Epithelial cell of esophagus (primary cell): Measurements from ENCODE around the gene NLRP6.
A peak's percentile ranks its signal among the peaks of the same experiment; 100 is the strongest.
"Not testable (repeated sequence)": the region's sequence is repeated elsewhere in the genome, so short reads cannot be mapped to it uniquely, and the experiment has no call there.

Experiments
- DNase-seq: peaks from one replicate; pipeline ENCODE4 v3.0.0; 2010; ENCODE audit warnings: low read depth
- H3K4me3 ChIP-seq: 2 replicates; pipeline ENCODE4 v1.5.1; 2011; ENCODE audit warnings: mild to moderate bottlenecking, low read length, control low read depth
- CTCF ChIP-seq: IDR thresholded peaks from 2 replicates; pipeline ENCODE4 v1.5.1; 2011; ENCODE audit warnings: low read depth, mild to moderate bottlenecking, low read length, control low read depth, inconsistent platforms; ENCODE audit not compliant: insufficient read depth; ENCODE audit errors: missing control alignments

Gene NLRP6

GRCh38 chr11:267491-267994, 10.7 kb upstream of the NLRP6 start:
- TF ChIP-seq CTCF: no peak
- H3K4me3 ChIP-seq: peak overlapping the region; percentile 13
- no peak for DNase-seq

- DNase-seq, H3K4me3 ChIP-seq: not testable (repeated sequence)
Observed at GRCh38 chr11:268716-269145, 9.5 kb upstream of the NLRP6 start.

- DNase-seq: peak; percentile 71
- TF ChIP-seq CTCF: peak; percentile 24
- H3K4me3 ChIP-seq: no peak overlapping the region
Observed at GRCh38 chr11:269146-269890, 8.9 kb upstream of the NLRP6 start.

- no peak for TF ChIP-seq CTCF
Observed at GRCh38 chr11:270451-271318, 7.5 kb upstream of the NLRP6 start.

GRCh38 chr11:271319-271715, 6.9 kb upstream of the NLRP6 start:
- H3K4me3 ChIP-seq: no peak overlapping the region
- TF ChIP-seq CTCF: no peak
- DNase-seq: no peak

More at GRCh38 chr11:270451-271318, 7.5 kb upstream of the NLRP6 start:
- no peak for DNase-seq
- H3K4me3 ChIP-seq: no peak overlapping the region

- DNase-seq: no peak
- H3K4me3 ChIP-seq: no peak overlapping the region
- no peak for TF ChIP-seq CTCF
Observed at GRCh38 chr11:272195-272930, 5.8 kb upstream of the NLRP6 start.

GRCh38 chr11:272931-273198, 5.3 kb upstream of the NLRP6 start:
- DNase-seq: no peak
- no peak overlapping the region for H3K4me3 ChIP-seq
- TF ChIP-seq CTCF: no peak
